ENCODE data around the gene USP20. TPM values are rescaled to one million over a fixed set of nuclear protein-coding genes. Genes with fewer than 3 reads are reported as not detected.

Gene USP20
- total RNA-seq, 4 donors from 2014 or later: 11.5 to 18.5 (median 15.5) TPM

DNA sequence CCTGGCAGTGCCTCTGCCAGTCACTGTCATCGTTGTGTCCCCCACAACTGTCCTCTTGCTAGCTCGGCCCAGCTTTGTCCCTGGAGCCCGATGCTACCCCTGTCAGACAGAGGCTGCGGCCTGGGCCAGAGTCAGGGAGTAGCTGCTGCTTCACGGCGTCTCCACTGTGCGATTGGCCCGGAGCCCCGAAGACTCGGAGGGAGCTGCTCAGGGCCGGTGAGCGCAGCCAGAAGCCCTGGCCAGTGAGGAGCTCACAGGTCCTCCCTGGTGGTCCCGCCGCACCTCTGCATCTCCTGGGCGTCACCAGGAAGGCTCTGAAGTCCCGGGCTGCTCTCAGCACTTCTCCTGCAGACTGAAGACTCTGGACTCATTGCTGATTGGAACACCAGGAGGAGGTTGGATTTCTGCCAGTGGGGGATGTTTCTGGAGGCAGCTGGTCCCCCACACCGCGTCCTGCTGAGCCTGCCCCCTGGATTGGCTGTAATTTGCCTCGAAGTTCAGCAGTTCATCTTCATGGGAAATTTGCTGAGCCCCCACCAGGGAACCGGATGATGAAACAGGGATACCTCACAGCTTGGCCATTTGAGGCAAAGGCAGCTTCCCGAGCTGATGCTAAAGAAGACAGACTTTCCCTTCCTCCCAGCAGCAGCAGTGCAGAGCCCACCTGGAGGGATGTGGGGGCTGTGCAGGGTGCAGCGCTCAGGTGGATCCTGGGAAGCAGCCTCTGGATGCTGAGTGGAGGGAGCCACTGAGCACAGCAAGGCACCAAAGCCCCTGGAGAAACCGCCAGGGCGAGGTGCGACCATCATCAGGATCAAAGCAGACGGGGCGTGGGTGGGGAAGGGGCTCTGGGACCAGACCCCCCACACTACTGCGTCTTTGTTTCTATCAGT, 45.6 kb downstream of the USP20 start:
- DNase-seq (ENCODE audit: low spot score): no peak
- ATAC-seq (ENCODE audit: low FRiP score): no peak
- TF ChIP-seq, protein P1, sequence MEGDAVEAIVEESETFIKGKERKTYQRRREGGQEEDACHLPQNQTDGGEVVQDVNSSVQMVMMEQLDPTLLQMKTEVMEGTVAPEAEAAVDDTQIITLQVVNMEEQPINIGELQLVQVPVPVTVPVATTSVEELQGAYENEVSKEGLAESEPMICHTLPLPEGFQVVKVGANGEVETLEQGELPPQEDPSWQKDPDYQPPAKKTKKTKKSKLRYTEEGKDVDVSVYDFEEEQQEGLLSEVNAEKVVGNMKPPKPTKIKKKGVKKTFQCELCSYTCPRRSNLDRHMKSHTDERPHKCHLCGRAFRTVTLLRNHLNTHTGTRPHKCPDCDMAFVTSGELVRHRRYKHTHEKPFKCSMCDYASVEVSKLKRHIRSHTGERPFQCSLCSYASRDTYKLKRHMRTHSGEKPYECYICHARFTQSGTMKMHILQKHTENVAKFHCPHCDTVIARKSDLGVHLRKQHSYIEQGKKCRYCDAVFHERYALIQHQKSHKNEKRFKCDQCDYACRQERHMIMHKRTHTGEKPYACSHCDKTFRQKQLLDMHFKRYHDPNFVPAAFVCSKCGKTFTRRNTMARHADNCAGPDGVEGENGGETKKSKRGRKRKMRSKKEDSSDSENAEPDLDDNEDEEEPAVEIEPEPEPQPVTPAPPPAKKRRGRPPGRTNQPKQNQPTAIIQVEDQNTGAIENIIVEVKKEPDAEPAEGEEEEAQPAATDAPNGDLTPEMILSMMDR (IDR thresholded peaks at IDR 0.05): no peak

DNA sequence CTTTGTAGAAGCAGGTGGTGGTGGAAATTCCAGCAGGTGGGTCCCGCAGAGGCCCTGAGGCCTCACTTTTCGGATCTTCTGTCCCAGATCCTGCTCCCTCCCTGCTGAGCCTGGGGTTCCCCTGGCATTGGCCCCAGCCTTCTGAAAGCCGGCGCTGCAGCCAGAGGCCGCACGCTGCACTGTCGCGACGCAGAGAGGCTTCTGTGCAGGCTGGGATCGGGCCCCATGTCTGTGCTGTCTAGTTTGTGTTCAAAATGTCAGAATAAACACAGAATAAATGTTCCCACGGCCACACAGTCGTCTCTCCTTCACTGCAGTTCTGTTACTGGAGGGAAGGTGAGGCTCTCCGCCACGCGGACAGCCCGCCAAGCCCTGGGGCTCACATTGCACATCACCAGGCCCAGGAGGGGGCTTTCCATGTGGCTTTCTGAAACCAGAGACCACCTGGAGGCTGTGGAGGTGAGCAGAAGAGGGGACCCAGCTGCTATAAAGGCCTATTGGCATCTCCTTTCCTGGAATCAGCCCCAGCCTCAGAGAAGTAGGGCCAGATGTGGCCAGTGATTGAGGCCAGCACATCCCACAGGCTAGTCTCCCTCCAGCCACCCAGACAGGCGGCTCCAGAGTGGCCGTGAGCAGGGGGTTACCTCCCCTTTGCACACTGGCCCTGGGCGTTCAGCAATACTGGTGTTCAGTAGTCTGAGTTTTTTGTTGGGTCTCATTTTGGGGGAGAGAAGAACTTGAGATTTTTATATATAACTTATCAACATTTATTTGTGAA, 46.5 kb downstream of the USP20 start:
- TF ChIP-seq, protein P1 (IDR thresholded peaks at IDR 0.05): no peak
- no peak for ATAC-seq (ENCODE audit: low FRiP score)
- DNase-seq (ENCODE audit: low spot score): no peak

DNA sequence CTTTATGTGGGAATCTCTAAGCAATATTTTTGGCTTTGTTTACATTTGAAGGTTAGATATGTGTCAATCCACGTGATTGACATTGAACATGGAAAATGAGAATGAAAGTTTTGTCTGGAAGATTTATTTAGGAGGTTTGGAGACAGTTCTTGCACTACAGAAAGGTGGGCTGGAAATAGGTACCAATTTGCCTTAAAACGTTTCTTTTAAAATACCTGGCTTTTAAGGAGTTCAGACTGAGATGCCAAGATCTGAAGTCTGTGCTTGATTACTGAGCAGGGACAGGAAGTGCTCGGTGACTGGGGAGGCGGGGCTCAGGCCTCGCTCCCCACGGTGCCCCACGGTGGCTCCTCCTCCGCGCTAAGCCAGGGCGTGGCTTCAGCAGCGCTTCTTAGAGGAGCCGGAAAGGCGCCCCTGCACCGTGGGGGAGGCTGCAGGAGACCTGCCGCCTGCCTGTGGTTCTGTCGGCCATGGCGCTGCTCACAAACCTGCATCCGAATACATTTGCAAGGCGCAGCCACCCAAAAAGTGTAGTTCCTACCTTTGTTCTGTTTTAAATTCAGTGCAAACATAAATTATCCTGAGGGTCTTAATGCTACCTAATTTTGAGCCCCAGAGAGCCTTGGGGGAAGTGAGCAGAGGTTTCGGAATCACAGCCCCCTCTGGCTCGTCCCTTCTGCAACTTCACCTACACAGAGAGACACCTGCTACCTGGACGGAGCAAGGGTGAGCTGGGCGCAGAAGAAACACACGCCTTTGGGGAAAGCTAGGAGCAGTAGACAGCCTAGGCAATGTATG, 49.2 kb downstream of the USP20 start:
- TF ChIP-seq, protein P1 (IDR thresholded peaks at IDR 0.05): no peak
- DNase-seq (ENCODE audit: low spot score) (peak; percentile 64), ATAC-seq (ENCODE audit: low FRiP score) (peak; percentile 69)

DNA sequence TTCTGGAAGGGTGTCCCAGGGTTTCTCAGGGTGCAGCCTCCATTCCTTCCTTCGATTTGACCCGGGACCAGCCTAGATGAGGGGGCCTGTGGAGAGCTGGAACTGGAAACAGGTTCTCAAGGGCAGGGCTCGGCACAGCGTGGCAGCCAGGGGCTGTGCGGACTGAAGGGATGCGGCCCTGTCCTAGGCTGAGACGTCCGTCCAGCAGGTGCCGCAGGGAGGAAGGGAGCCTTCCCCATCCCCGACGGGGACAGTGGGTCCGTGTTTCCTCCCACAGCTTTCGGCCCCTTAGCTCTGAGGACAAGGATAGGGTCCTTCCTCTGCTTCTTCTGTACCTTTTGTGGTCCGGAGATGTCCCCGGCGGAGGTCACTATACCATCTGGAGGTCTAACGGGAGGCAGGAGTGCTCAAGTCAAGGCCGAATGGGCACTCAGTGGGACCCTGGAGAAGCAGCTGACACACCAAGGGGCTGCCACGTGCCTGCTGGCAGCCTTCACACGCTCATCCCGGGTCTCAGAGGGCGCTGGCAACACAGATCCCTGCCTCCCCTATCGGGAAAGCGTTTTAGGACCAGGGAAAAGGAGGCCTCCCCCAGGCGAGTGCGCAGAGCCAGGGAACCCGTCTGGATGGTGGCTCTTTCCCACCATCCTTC, 49.9 kb downstream of the USP20 start:
- TF ChIP-seq, protein P1 (IDR thresholded peaks at IDR 0.05): no peak
- ATAC-seq (ENCODE audit: low FRiP score) (no peak), DNase-seq (ENCODE audit: low spot score) (no peak)

DNA sequence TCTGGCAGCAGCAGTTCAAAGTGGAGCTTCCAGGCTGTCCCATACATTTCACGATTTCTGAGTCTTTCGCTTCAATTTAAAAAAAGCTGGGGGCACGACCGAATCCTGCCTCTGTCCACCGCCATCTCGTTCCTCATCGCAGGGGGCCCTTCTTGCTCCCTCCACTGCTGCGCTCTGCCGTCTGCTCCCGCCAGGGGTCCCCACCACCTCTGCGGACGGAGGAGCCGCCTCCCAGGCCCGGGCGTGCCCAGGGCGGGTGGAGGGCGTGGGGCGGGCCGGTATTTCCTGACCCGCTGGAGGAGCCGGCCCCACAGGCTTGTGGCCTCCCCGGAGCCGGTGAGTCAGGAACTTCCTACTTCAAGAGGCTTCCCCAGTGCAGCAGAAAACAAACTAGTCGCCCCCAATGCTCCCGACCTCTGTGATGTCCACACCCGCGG, 50.4 kb downstream of the USP20 start:
- TF ChIP-seq, protein P1 (IDR thresholded peaks at IDR 0.05): peak in 2 of 3 donors; percentile 81 to 94
- ATAC-seq (ENCODE audit: low FRiP score): peak; percentile 91

More for the DNA sequence above, 50.4 kb downstream of the USP20 start:
- DNase-seq (ENCODE audit: low spot score): peak; percentile 79

All from omental fat pad (tissue), 4 donors.